Measurements from ENCODE around the gene POLR3G.
A peak's percentile ranks its signal among the peaks of the same experiment; 100 is the strongest.

The POLR3G gene

DNA sequence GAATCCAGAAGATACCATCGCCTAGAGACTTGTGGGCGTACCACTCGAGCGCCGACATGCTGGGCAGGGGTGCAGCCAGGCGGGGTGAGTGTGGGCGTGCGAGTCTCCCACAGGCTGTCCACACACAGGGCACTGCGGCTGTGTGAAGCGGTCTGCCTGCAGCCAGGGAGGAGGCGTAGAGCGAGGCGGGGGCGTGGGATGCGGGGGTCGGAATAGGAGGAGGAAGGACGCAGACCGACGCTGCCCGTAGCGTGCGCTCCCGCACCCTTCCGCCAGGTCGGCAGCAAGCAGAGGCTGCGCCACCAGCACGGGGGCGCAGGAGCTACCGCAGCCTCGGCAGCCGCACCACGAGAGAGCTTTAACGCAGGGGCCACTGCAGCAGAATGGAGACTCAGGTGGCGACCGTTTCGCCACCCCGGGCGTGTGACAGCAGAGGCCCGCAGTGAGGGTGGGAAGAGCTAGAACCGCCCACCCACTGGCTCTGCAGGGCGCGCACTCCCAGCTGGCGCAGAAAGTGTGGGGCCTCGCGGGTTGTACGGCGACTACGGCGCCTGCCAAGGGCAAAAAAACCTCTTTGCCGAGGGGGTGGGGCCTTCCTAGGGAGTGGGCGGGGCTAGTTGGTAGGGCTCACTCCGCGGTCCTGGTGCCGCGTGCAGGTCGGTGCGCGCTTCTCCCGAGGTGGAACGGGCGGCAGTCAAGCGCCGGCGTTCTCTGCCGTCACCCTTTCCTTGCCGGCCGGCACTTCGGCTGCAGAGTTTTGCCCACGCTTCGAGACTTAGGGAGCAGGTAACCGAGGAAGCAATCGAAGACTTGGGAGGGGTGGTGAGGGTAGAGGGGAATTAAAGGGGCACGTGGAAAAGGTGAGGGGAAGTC, at the start of gene POLR3G, which contains the start of gene MBLAC2:
Gene POLR3G (plus strand): TSS at position 630 of the 873 bp plus-strand sequence. CDS start 10,704 bp downstream, outside the sequence.
Gene MBLAC2 (minus strand): TSS at position 537 of the 873 bp plus-strand sequence. CDS start 479 bp downstream, at position 58.
- TF ChIP-seq, protein P1, sequence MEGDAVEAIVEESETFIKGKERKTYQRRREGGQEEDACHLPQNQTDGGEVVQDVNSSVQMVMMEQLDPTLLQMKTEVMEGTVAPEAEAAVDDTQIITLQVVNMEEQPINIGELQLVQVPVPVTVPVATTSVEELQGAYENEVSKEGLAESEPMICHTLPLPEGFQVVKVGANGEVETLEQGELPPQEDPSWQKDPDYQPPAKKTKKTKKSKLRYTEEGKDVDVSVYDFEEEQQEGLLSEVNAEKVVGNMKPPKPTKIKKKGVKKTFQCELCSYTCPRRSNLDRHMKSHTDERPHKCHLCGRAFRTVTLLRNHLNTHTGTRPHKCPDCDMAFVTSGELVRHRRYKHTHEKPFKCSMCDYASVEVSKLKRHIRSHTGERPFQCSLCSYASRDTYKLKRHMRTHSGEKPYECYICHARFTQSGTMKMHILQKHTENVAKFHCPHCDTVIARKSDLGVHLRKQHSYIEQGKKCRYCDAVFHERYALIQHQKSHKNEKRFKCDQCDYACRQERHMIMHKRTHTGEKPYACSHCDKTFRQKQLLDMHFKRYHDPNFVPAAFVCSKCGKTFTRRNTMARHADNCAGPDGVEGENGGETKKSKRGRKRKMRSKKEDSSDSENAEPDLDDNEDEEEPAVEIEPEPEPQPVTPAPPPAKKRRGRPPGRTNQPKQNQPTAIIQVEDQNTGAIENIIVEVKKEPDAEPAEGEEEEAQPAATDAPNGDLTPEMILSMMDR (conservative IDR thresholded peaks at IDR 0.05; ENCODE audit: low read depth, low read length): peak; percentile 69
- peak within 1 kb of the TSS; percentile 72 for H3K4me3 ChIP-seq (ENCODE audit: low read depth, low read length)
- peak; percentile 96 for DNase-seq (ENCODE audit: low read depth)

DNA sequence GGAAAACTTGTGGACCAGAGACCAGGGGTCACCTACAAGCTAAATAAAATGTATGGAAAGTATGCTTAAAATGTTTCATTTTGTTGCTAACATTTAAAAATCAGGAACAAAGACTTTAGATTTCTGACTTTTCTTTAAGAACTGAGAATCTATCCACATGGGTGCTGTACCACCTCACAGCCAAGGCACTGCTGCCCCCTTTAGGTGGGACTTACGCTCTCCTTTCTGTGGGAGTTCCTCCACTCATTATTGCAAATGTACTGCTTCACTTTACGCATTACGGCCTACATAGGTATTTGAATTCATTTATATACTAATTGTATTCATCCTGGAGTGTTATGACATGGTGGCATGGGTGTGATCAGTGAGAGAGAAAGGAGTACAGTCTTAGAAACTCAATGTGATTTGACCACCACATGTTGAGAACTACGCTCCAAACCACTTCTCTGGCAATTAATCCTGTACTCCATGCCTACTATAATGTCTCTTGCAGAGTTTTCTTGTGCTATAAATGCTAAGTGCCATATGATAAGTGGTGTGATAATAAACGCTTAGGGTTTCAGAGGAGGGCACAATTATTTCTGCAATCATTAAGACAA, 40.4 kb upstream of the POLR3G start:
- H3K4me3 ChIP-seq (ENCODE audit: low read depth, low read length): no peak overlapping the region
- TF ChIP-seq, protein P1 (conservative IDR thresholded peaks at IDR 0.05; ENCODE audit: low read depth, low read length): peak; percentile 89
- DNase-seq (ENCODE audit: low read depth): peak; percentile 74

DNA sequence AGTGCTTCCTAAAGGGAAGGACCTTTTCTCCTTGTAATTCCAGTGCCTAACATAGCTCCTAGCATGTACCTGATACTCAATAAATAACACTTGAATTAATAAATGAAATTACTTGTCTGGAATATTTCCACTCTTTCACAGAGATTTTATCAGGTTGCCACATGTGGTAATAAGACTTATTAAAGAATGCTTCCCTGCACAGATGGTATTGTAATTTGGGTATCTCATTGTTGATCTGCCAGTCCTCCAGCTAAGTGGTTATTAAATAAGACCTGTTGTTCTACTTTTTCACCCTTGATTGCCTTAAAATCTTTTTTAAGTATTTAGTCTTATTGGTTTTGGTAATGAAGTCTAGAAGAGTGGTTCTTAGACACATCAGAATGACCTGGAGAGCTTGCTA, 37.0 kb upstream of the POLR3G start:
- DNase-seq (ENCODE audit: low read depth): no peak

GRCh38 chr5:90438100-90438499, 36.6 kb upstream of the POLR3G start:
- TF ChIP-seq, protein P1 (conservative IDR thresholded peaks at IDR 0.05; ENCODE audit: low read depth, low read length): no peak
- no peak overlapping the region for H3K4me3 ChIP-seq (ENCODE audit: low read depth, low read length)
- peak; percentile 28 for DNase-seq (ENCODE audit: low read depth)

More for the DNA sequence above, 37.0 kb upstream of the POLR3G start:
- TF ChIP-seq, protein P1 (conservative IDR thresholded peaks at IDR 0.05; ENCODE audit: low read depth, low read length): no peak
- H3K4me3 ChIP-seq (ENCODE audit: low read depth, low read length): no peak overlapping the region

- TF ChIP-seq, protein P1 (conservative IDR thresholded peaks at IDR 0.05; ENCODE audit: low read depth, low read length): no peak
- DNase-seq (ENCODE audit: low read depth): no peak
- H3K4me3 ChIP-seq (ENCODE audit: low read depth, low read length): no peak overlapping the region
Observed at GRCh38 chr5:90440644-90441043, 34.0 kb upstream of the POLR3G start.

DNA sequence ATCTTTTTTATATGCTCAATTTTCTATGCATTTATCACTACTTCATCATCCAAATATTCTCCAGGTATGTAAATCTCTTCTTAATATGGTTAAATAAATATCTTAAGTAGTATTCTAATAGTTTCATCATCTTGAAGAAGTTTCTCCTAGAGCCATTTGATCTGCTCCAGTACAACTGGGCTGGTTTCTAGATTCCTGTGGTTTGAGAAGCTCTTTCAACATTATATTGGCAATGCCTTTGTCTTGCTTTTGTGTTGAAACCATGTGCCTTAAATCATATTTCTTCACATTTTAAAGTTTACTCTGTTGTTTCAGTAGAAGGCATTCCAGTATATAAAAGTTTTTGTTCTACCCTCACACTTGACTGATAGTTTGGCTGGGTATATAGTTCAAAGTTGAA, 27.7 kb upstream of the POLR3G start:
- no peak overlapping the region for H3K4me3 ChIP-seq (ENCODE audit: low read depth, low read length)
- peak; percentile 83 for DNase-seq (ENCODE audit: low read depth)
- TF ChIP-seq, protein P1 (conservative IDR thresholded peaks at IDR 0.05; ENCODE audit: low read depth, low read length): no peak
